ENCODE measurements around the gene TEX29. TPM values are rescaled to one million over a fixed set of nuclear protein-coding genes. Genes with fewer than 3 reads are reported as not detected.

TEX29 gene
- total and polyA plus RNA-seq, 5 donors = 0.25 to 0.48 TPM; not detected in 3

- intact Hi-C loops (cut with DNase I) = no loop called here
- no peak overlapping the region for H3K27ac ChIP-seq (ENCODE audit: low read length)
- ATAC-seq (no peak), DNase-seq (no peak)
- no peak overlapping the region for H3K4me3 ChIP-seq (ENCODE audit: low read length)
- no peaks in the 10 kb centered on the region for H3K27me3 ChIP-seq (ENCODE audit: control insufficient read depth, insufficient read depth)
- no peaks in the 10 kb centered on the region for H3K9me3 ChIP-seq (ENCODE audit: control insufficient read depth, low read length)
- no peaks in the 10 kb centered on the region for H3K4me1 ChIP-seq (ENCODE audit: control insufficient read depth, insufficient read depth, low read length)
- WGBS = 66% methylated on average over 17 of the region's 17 CpGs
Observed at GRCh38 chr13:111323950-111324651, 3.7 kb downstream of the TEX29 start.

GRCh38 chr13:111324736-111325135 lies 4.3 kb downstream of the TEX29 start:
- DNase-seq (no peak), ATAC-seq (no peak)
- intact Hi-C loops (cut with DNase I) = no loop called here
- WGBS = 84% methylated on average over 14 of the region's 14 CpGs
- no peaks in the 10 kb centered on the region for H3K9me3 ChIP-seq (ENCODE audit: control insufficient read depth, low read length)
- no peak overlapping the region for H3K27ac ChIP-seq (ENCODE audit: low read length)
- H3K27me3 ChIP-seq (ENCODE audit: control insufficient read depth, insufficient read depth) = no peaks in the 10 kb centered on the region
- no peak overlapping the region for H3K4me3 ChIP-seq (ENCODE audit: low read length)
- H3K4me1 ChIP-seq (ENCODE audit: control insufficient read depth, insufficient read depth, low read length) = no peaks in the 10 kb centered on the region

- Histone ChIP-seq H3K4me3 (ENCODE audit: low read length) (no peak overlapping the region), H3K27ac (ENCODE audit: low read length) (no peak overlapping the region), H3K9me3 (ENCODE audit: control insufficient read depth, low read length) (no peaks in the 10 kb centered on the region), H3K27me3 (ENCODE audit: control insufficient read depth, insufficient read depth) (no peaks in the 10 kb centered on the region), H3K4me1 (ENCODE audit: control insufficient read depth, insufficient read depth, low read length) (no peaks in the 10 kb centered on the region)
- DNase-seq (no peak), ATAC-seq (no peak)
- 87% methylated on average over 28 of the region's 28 CpGs for WGBS
- intact Hi-C loops (cut with DNase I) = no loop called here
Observed at GRCh38 chr13:111325146-111325890, 4.9 kb downstream of the TEX29 start.

GRCh38 chr13:111325941-111326620 lies 5.6 kb downstream of the TEX29 start:
- intact Hi-C loops (cut with DNase I) = no loop called here
- no peaks in the 10 kb centered on the region for H3K4me1 ChIP-seq (ENCODE audit: control insufficient read depth, insufficient read depth, low read length)
- no peaks in the 10 kb centered on the region for H3K27me3 ChIP-seq (ENCODE audit: control insufficient read depth, insufficient read depth)
- no peak for DNase-seq
- H3K27ac ChIP-seq (ENCODE audit: low read length) = no peak overlapping the region
- no peak for ATAC-seq
- no peak overlapping the region for H3K4me3 ChIP-seq (ENCODE audit: low read length)
- WGBS = 93% methylated on average over 36 of the region's 37 CpGs
- H3K9me3 ChIP-seq (ENCODE audit: control insufficient read depth, low read length) = no peaks in the 10 kb centered on the region

GRCh38 chr13:111326621-111326965 lies 6.2 kb downstream of the TEX29 start:
- Histone ChIP-seq H3K4me1 (ENCODE audit: control insufficient read depth, insufficient read depth, low read length) (no peaks in the 10 kb centered on the region), H3K27ac (ENCODE audit: low read length) (no peak overlapping the region), H3K4me3 (ENCODE audit: low read length) (no peak overlapping the region), H3K9me3 (ENCODE audit: control insufficient read depth, low read length) (no peaks in the 10 kb centered on the region), H3K27me3 (ENCODE audit: control insufficient read depth, insufficient read depth) (no peaks in the 10 kb centered on the region)
- intact Hi-C loops (cut with DNase I) = no loop called here
- WGBS = 89% methylated on average over 15 of the region's 15 CpGs
- ATAC-seq = no peak
- DNase-seq = no peak

GRCh38 chr13:111326981-111327642 lies 6.7 kb downstream of the TEX29 start:
- no peak overlapping the region for H3K4me3 ChIP-seq (ENCODE audit: low read length)
- no peaks in the 10 kb centered on the region for H3K9me3 ChIP-seq (ENCODE audit: control insufficient read depth, low read length)
- no peak overlapping the region for H3K27ac ChIP-seq (ENCODE audit: low read length)
- intact Hi-C loops (cut with DNase I) = no loop called here
- no peaks in the 10 kb centered on the region for H3K27me3 ChIP-seq (ENCODE audit: control insufficient read depth, insufficient read depth)
- DNase-seq (no peak), ATAC-seq (no peak)
- 88% methylated on average over 16 of the region's 16 CpGs for WGBS
- no peaks in the 10 kb centered on the region for H3K4me1 ChIP-seq (ENCODE audit: control insufficient read depth, insufficient read depth, low read length)

- Histone ChIP-seq H3K9me3 (ENCODE audit: control insufficient read depth, low read length) (no peaks in the 10 kb centered on the region), H3K27ac (ENCODE audit: low read length) (no peak overlapping the region), H3K4me1 (ENCODE audit: control insufficient read depth, insufficient read depth, low read length) (no peaks in the 10 kb centered on the region), H3K4me3 (ENCODE audit: low read length) (no peak overlapping the region), H3K27me3 (ENCODE audit: control insufficient read depth, insufficient read depth) (no peaks in the 10 kb centered on the region)
- DNase-seq = no peak
- 95% methylated on average over 32 of the region's 32 CpGs for WGBS
- ATAC-seq = no peak
- intact Hi-C loops (cut with DNase I) = no loop called here
Observed at GRCh38 chr13:111327730-111328573, 7.5 kb downstream of the TEX29 start.

DNA sequence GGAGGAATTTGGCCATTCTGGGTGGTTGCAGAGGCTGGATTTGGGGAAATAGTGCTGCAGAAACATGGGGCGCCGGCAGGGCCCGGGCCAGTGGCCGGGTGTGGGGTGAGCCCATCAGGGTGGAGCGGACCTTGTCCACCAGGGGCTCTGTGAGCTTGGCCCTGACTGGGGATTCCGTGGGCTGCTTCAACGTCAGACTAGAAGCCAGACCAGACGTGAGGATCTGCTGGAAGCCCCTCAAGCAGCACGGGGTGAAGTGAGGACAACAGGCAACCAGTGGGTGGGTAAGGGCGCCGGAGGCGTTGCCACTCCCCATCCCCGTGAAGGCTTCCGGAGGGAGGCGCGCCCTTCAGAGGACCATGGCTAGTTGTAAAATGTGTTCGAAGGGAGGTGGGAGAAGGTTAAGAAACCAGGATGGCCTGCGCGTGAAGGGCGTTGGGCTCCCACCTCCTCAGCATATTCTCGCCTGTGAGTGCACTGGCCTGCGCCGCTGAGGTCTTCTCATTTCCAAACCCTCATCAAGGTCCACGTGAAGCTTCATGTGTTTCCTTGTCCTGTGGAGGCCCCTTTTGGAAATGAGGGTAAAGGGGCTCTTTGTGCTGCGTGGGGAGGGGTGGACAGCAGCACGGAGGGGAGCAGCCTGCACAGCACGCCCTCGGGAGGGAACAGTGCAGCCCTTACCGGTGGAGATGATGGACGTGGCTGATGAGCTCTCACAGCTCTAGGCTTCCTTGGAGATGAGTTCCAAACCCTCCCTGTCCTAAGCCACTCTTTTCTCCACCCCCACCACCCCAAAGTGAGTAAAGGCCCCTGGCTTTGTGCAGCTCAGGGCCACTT lies 8.3 kb downstream of the TEX29 start:
- ATAC-seq = no peak
- Histone ChIP-seq H3K4me1 (ENCODE audit: control insufficient read depth, insufficient read depth, low read length) (no peaks in the 10 kb centered on the region), H3K27ac (ENCODE audit: low read length) (no peak overlapping the region), H3K9me3 (ENCODE audit: control insufficient read depth, low read length) (no peaks in the 10 kb centered on the region), H3K27me3 (ENCODE audit: control insufficient read depth, insufficient read depth) (no peaks in the 10 kb centered on the region), H3K4me3 (ENCODE audit: low read length) (no peak overlapping the region)
- intact Hi-C loops (cut with DNase I) = no loop called here
- peak in 1 of 3 donors; percentile 28 for DNase-seq
- 90% methylated on average over 30 of the region's 30 CpGs for WGBS

DNA sequence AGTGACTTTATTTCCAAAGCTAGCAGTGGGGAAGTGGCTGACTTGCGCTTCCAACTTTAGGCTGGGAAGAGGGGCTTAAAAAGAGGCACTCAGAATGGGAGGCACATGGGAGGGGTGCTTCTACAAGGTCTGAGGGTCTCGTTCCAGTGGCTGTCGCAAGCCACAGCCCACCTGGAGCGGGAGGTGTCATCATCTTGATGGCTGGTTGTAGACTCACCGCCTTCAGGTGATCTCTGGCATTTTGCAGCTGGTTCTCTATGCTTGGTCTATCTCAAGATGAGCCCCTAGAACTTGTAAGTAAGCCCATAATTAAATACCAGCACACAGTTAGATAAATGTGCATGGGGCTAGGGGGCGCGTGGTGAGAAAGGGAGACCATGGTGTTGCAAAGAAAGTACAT lies 9.2 kb downstream of the TEX29 start:
- H3K9me3 ChIP-seq (ENCODE audit: control insufficient read depth, low read length) = no peaks in the 10 kb centered on the region
- H3K4me1 ChIP-seq (ENCODE audit: control insufficient read depth, insufficient read depth, low read length) = no peaks in the 10 kb centered on the region
- intact Hi-C loops (cut with DNase I) = no loop called here
- WGBS = 94% methylated on average over 7 of the region's 7 CpGs
- H3K27ac ChIP-seq (ENCODE audit: low read length) = no peak overlapping the region
- no peaks in the 10 kb centered on the region for H3K27me3 ChIP-seq (ENCODE audit: control insufficient read depth, insufficient read depth)
- DNase-seq (no peak), ATAC-seq (no peak)
- no peak overlapping the region for H3K4me3 ChIP-seq (ENCODE audit: low read length)

Measured in right cardiac atrium (tissue), 5 donors.